HepG2 (cell line): ENCODE data around the gene CHST11. TPM values are rescaled to one million over a fixed set of nuclear protein-coding genes. Genes with fewer than 3 reads are reported as not detected.
A peak's percentile ranks its signal among the peaks of the same experiment; 100 is the strongest.

Experiments used
- ATAC-seq: fragments of 200-7000 bp; cut with Tn5 transposase; 3 replicates; pipeline ENCODE4 v1.9.1; 2020; ENCODE audit warnings: mild to moderate bottlenecking, moderate library complexity
- BruUV-seq: library from RNA; stranded (reverse); fragments of 400-500 nt; replicated peaks from 2 replicates; lab custom pipeline; 2021; lab: Mats Ljungman, UMichigan
- CTCF ChIA-PET: fragments of 300-600 bp; formaldehyde crosslinking; extraction: SDS; loops from one replicate; lab custom pipeline; 2021; ENCODE audit warnings: low total read pairs, inconsistent platforms, low intra/inter-chr PET ratio; lab: Yijun Ruan, JAX
- POLR2A ChIA-PET: fragments of 350-600 bp; sonication (Branson Sonifier 250); formaldehyde crosslinking; loops from one replicate; lab custom pipeline; 2020; ENCODE audit warnings: antibody characterized with exemption, inconsistent platforms; lab: Yijun Ruan, JAX
- DNase-seq: peaks from one replicate; pipeline ENCODE4 v3.0.0-alpha.2; 2015; ENCODE audit warnings: low spot score
- FAIRE-seq: peaks from 3 replicates; lab custom pipeline; 2011; peaks lifted over from hg19 to GRCh38; lab: Jason Lieb, UNC
- H2AFZ ChIP-seq: one replicate; pipeline ENCODE4 v1.6.1; 2011; ENCODE audit warnings: low read length, inconsistent platforms
- H3K27ac ChIP-seq: fragments of 300-600 bp; 3 replicates; pipeline ENCODE4 v1.8.0; 2011; ENCODE audit warnings: mixed run types, mild to moderate bottlenecking, mixed read lengths, low read length, inconsistent platforms; ENCODE audit not compliant: insufficient read depth; ENCODE audit errors: extremely low read length
- H3K27me3 ChIP-seq, 2 experiments: fragments of 200-600 bp in 1 of 2; 2 replicates in 1 of 2; 3 replicates in 1 of 2; pipeline versions ENCODE4 v1.6.0 to v1.8.0; 2011; ENCODE audit warnings: low read length in 2 of 2, mild to moderate bottlenecking in 2 of 2, moderate library complexity in 2 of 2, inconsistent platforms in 1 of 2; ENCODE audit not compliant: insufficient read depth in 2 of 2, control insufficient read depth in 1 of 2
- H3K36me3 ChIP-seq, 2 experiments: fragments of 200-600 bp in 1 of 2; replicated peaks in 1 of 2; 2 replicates in 1 of 2; 3 replicates in 1 of 2; pipeline versions ENCODE4 v1.5.1 to v1.8.0; 2011; ENCODE audit warnings: low read length in 2 of 2, inconsistent platforms in 1 of 2; ENCODE audit not compliant: insufficient read depth in 2 of 2, control insufficient read depth in 1 of 2
- H3K4me1 ChIP-seq: 2 replicates; pipeline ENCODE4 v1.5.1; 2012; ENCODE audit warnings: low read length, inconsistent platforms; ENCODE audit not compliant: insufficient read depth
- H3K4me2 ChIP-seq: 2 replicates; pipeline ENCODE4 v1.6.0; 2011; ENCODE audit warnings: low read depth, low read length, inconsistent platforms
- H3K4me3 ChIP-seq, 3 experiments: fragments of 200-600 bp in 1 of 3; sonication (generic), shearing (Covaris generic) in 1 of 3; replicated peaks in 1 of 3; 2 replicates each; pipeline ENCODE4 v1.5.1; 2011 to 2016; ENCODE audit warnings: low read length in 3 of 3, inconsistent platforms in 2 of 3, low read depth in 2 of 3, mild to moderate bottlenecking in 2 of 3, control low read depth in 1 of 3, mixed read lengths in 1 of 3; ENCODE audit not compliant: insufficient read depth in 1 of 3
- H3K79me2 ChIP-seq: one replicate; pipeline ENCODE4 v1.6.1; 2011; ENCODE audit warnings: low read length, inconsistent platforms; ENCODE audit not compliant: insufficient read depth
- H3K9ac ChIP-seq: 2 replicates; pipeline ENCODE4 v1.6.0; 2011; ENCODE audit warnings: mild to moderate bottlenecking, low read depth, low read length, inconsistent platforms; ENCODE audit not compliant: insufficient read depth
- H3K9me3 ChIP-seq: 2 replicates; pipeline ENCODE4 v1.5.1; 2012; ENCODE audit warnings: mild to moderate bottlenecking, low read length
- H4K20me1 ChIP-seq: 2 replicates; pipeline ENCODE4 v1.6.0; 2011; ENCODE audit warnings: inconsistent platforms, mild to moderate bottlenecking, low read length, moderate library complexity; ENCODE audit not compliant: insufficient read depth
- ATAD3A ChIP-seq: sonication (generic); formaldehyde crosslinking; IDR thresholded peaks from 2 replicates; pipeline ENCODE4 v1.4.0; 2020; ENCODE audit warnings: missing genetic modification reagents
- BORCS8-MEF2B ChIP-seq: sonication (generic); formaldehyde crosslinking; IDR thresholded peaks from 2 replicates; pipeline ENCODE4 v1.8.0; 2022; ENCODE audit warnings: mild to moderate bottlenecking, missing genetic modification reagents
- CEBPB ChIP-seq: IDR thresholded peaks from 2 replicates; pipeline ENCODE4 v1.6.1; 2011; ENCODE audit warnings: low read depth, low read length, improper control_type of control experiment, borderline replicate concordance
- ETV5 ChIP-seq: IDR thresholded peaks from 2 replicates; pipeline ENCODE4 v1.6.1; 2018; ENCODE audit warnings: missing biosample characterization, missing genetic modification reagents, inconsistent platforms, borderline replicate concordance
- ETV6 ChIP-seq: sonication (generic); formaldehyde crosslinking; conservative IDR thresholded peaks from 2 replicates; pipeline ENCODE4 v1.4.0; 2020; ENCODE audit warnings: missing genetic modification reagents
- FOSL2 ChIP-seq: sonication (generic); formaldehyde crosslinking; IDR thresholded peaks from 2 replicates; pipeline ENCODE4 v1.4.0; 2020; ENCODE audit warnings: missing genetic modification reagents
- HNRNPK ChIP-seq: fragments of 200-400 bp; formaldehyde crosslinking; IDR thresholded peaks from 2 replicates; pipeline ENCODE4 v1.6.1; 2018; ENCODE audit warnings: low read length, low read depth, moderate library complexity, mild to moderate bottlenecking; ENCODE audit not compliant: poor library complexity, severe bottlenecking
- MAFK ChIP-seq, 2 experiments: IDR thresholded peaks in 1 of 2; conservative IDR thresholded peaks in 1 of 2; 2 replicates each; pipeline ENCODE4 v1.6.1; 2011; ENCODE audit warnings: improper control_type of control experiment in 2 of 2, low read length in 2 of 2
- RARG ChIP-seq: sonication (generic); formaldehyde crosslinking; IDR thresholded peaks from 2 replicates; pipeline ENCODE4 v1.4.0; 2020; ENCODE audit warnings: low read depth, mild to moderate bottlenecking, missing genetic modification reagents
- REPIN1 ChIP-seq: sonication (generic); formaldehyde crosslinking; IDR thresholded peaks from 2 replicates; pipeline ENCODE4 v1.8.0; 2022; ENCODE audit warnings: missing genetic modification reagents, low read depth, mild to moderate bottlenecking, borderline replicate concordance
- ZBTB7A ChIP-seq: sonication (generic); formaldehyde crosslinking; IDR thresholded peaks from 2 replicates; pipeline ENCODE4 v1.8.0; 2022; ENCODE audit warnings: mild to moderate bottlenecking, missing genetic modification reagents
- ZMYM3 ChIP-seq: sonication (generic); formaldehyde crosslinking; IDR thresholded peaks from 2 replicates; pipeline ENCODE4 v1.5.1; 2020; ENCODE audit warnings: mild to moderate bottlenecking, missing genetic modification reagents
- ZNF350 ChIP-seq: sonication (generic); formaldehyde crosslinking; IDR thresholded peaks from 2 replicates; pipeline ENCODE4 v1.4.0; 2020; ENCODE audit warnings: mild to moderate bottlenecking, low read depth, missing genetic modification reagents, borderline replicate concordance
- ZNF558 ChIP-seq: sonication (generic); formaldehyde crosslinking; IDR thresholded peaks from 2 replicates; pipeline ENCODE4 v1.9.0; 2022; ENCODE audit warnings: mild to moderate bottlenecking, missing genetic modification reagents, borderline replicate concordance
- ZNF562 ChIP-seq: sonication (generic); formaldehyde crosslinking; IDR thresholded peaks from 2 replicates; pipeline ENCODE4 v1.8.0; 2022; ENCODE audit warnings: missing genetic modification reagents, borderline replicate concordance
- ZNF781 ChIP-seq: sonication (generic); formaldehyde crosslinking; IDR thresholded peaks from 2 replicates; pipeline ENCODE4 v1.5.1; 2020; ENCODE audit warnings: borderline replicate concordance, mild to moderate bottlenecking, missing genetic modification reagents; ENCODE audit errors: not compliant biosample characterization
- WGBS: methylation state at CpG from one replicate; pipeline ENCODE4 v1.1.6; 2017; ENCODE audit warnings: low lambda C conversion rate; 5-methylcytosine and 5-hydroxymethylcytosine counted together
- in situ Hi-C: cut with HindIII; loops from 2 replicates; pipeline ENCODE4 v1.10.0; 2017; ENCODE audit warnings: low pct_unique_long_range_greater_than_20kb; ENCODE audit not compliant: extremely low pct_ligation_motif_present
- intact Hi-C: fragments of 100-400 bp; cut with micrococcal nuclease; formaldehyde crosslinking; loops from one replicate; pipeline ENCODE4 v1.10.0; 2022; ENCODE audit not compliant: unreplicated experiment
- polyA plus RNA-seq, 8 experiments: library from polyadenylated mRNA; depleted of rRNA in 3 of 8; stranded (reverse) in 7 of 8; unstranded in 1 of 8; fragments of >200 nt; fragmentation: Illumina TruSeq in 4 of 8; extraction: Trizol in 4 of 8; gene quantifications; 2 replicates each; pipeline versions ENCODE4 v1.2.1 to v1.2.3, GENCODE V29; 2011 to 2016; ENCODE audit warnings: low read depth in 4 of 8, missing spikeins in 1 of 8, mixed read lengths in 1 of 8; ENCODE audit not compliant: insufficient read depth in 1 of 8
- total RNA-seq, 5 experiments: library from RNA; depleted of rRNA; stranded (reverse); fragments of >200 nt; fragmentation: Illumina TruSeq; extraction: Trizol; gene quantifications; 2 replicates each; pipeline ENCODE4 v1.2.3, GENCODE V29; 2016; ENCODE audit warnings: low read depth in 1 of 5
- TF ChIP-seq, protein P1 (sequence below), 2 experiments: fragments of 450-650 bp in 1 of 2; sonication (generic) in 1 of 2; formaldehyde crosslinking; IDR thresholded peaks; 2 replicates each; pipeline versions ENCODE4 v1.5.0 to v1.8.0; 2020 to 2022; ENCODE audit warnings: mild to moderate bottlenecking in 1 of 2, missing genetic modification reagents in 1 of 2
- TF ChIP-seq, protein P2 (sequence below): sonication (generic); formaldehyde crosslinking; IDR thresholded peaks from 2 replicates; pipeline ENCODE4 v1.4.0; 2020; ENCODE audit warnings: missing genetic modification reagents, borderline replicate concordance

The CHST11 gene
- total and polyA plus RNA-seq, 2 of the 13 experiments (the other 11 are each of a cell fraction or from before 2014, with no cell fraction given), result 0.15 TPM; not detected in 1

DNA sequence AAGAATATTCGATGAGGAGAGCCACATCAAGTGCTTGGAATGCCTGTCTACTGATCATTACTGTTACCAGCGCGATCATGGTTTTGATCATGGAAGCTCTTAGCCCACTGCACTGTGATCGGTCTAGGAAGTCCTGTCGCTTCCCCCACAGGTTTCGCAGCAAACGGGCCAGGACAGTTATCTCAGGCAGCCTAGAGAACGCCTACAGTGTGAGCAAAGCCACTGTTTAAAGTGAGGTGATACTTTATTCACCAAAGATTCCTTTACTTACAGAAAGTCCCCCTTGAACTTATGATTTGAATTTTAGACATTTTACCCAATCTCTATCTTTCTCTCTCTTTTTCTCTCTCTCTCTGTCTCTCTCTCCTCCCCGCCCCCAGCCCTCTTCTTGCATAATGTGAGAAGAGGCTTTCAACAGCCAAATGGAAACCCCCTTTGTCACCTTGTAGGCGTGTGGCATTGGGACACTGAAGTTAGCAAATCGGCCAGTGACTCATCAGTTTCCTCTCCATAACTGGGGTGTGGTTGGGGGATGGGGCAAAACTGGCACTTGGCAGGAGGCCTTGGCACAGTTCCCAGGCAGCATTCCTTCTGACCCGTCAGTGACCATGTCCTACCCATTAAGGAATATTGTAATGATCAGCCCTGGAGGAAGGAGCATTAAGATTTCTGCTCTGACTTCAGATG is 214.8 kb downstream of the CHST11 start (continued):
- TF ChIP-seq, protein P1, sequence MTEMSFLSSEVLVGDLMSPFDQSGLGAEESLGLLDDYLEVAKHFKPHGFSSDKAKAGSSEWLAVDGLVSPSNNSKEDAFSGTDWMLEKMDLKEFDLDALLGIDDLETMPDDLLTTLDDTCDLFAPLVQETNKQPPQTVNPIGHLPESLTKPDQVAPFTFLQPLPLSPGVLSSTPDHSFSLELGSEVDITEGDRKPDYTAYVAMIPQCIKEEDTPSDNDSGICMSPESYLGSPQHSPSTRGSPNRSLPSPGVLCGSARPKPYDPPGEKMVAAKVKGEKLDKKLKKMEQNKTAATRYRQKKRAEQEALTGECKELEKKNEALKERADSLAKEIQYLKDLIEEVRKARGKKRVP (CRISPR knock-in tag; IDR thresholded peaks at IDR 0.05), result peak in 1 of 2 experiments; percentile 83; a peak in 2 of 4 replicates
- TF ChIP-seq CEBPB (peak; percentile 36; the same call in 1 of the 2 replicates), FOSL2 (CRISPR knock-in tag) (peak; percentile 92), MAFK (conservative IDR thresholded peaks at IDR 0.05 in 1 of 2, IDR thresholded peaks at IDR 0.05 in 1 of 2; ENCODE audit: low read length in 2 of 2) (0 out of 4 replicates have a peak, but pooled peaks of 1 of the 2 experiments have one; percentile 4), ZBTB7A (CRISPR knock-in tag) (no peak), BORCS8-MEF2B (no peak)

DNA sequence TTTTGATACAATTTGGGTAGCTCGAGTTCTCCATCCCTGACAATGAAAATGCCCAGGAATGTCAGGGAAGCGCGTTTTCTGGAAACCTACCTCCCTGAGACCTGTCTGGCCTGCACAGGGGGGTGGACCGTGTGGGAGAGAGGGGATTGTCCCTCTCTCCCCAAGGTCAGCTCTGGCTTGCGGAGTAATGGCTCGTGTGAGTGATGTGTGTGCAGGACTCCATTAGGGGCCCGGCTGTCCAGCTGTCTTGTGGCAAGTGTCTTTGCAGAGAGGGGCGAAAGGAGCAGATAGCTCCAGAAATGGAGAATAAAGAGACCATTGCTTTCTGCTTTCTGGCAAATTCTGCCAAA is 215.3 kb downstream of the CHST11 start:
- ATAC-seq (no peak), DNase-seq (no peak), FAIRE-seq (no peak)
- Histone ChIP-seq H3K27me3 (peaks cover 2 to 15% of the 10 kb centered on the region in 2 experiments; a peak in 3 of 5 replicates), H3K79me2 (no peaks in the 10 kb centered on the region), H3K4me2 (no peak overlapping the region), H4K20me1 (no peaks in the 10 kb centered on the region), H3K9ac (no peak overlapping the region), H2AFZ (no peak overlapping the region), H3K27ac (no peak overlapping the region), H3K9me3 (no peaks in the 10 kb centered on the region), H3K36me3 (no peaks in the 10 kb centered on the region), H3K4me1 (no peaks in the 10 kb centered on the region), H3K4me3 (no peak overlapping the region)
- in situ Hi-C loops (no loop called here), intact Hi-C loops (no loop called here)
- CTCF ChIA-PET, result no interaction called here
- POLR2A ChIA-PET, result no interaction called here
- 33% methylated on average over 7 of the region's 8 CpGs for WGBS
- BruUV-seq, result no TSS peak
- TF ChIP-seq RARG (CRISPR knock-in tag) (no peak), ETV5 (CRISPR knock-in tag) (no peak), ZNF562 (no peak), REPIN1 (CRISPR knock-in tag) (no peak), ATAD3A (CRISPR knock-in tag) (no peak), HNRNPK (no peak), ETV6 (CRISPR knock-in tag) (no peak), ZNF350 (CRISPR knock-in tag) (no peak), ZNF558 (CRISPR knock-in tag) (no peak), ZMYM3 (no peak), ZNF781 (CRISPR knock-in tag) (no peak)
- TF ChIP-seq, protein P2, sequence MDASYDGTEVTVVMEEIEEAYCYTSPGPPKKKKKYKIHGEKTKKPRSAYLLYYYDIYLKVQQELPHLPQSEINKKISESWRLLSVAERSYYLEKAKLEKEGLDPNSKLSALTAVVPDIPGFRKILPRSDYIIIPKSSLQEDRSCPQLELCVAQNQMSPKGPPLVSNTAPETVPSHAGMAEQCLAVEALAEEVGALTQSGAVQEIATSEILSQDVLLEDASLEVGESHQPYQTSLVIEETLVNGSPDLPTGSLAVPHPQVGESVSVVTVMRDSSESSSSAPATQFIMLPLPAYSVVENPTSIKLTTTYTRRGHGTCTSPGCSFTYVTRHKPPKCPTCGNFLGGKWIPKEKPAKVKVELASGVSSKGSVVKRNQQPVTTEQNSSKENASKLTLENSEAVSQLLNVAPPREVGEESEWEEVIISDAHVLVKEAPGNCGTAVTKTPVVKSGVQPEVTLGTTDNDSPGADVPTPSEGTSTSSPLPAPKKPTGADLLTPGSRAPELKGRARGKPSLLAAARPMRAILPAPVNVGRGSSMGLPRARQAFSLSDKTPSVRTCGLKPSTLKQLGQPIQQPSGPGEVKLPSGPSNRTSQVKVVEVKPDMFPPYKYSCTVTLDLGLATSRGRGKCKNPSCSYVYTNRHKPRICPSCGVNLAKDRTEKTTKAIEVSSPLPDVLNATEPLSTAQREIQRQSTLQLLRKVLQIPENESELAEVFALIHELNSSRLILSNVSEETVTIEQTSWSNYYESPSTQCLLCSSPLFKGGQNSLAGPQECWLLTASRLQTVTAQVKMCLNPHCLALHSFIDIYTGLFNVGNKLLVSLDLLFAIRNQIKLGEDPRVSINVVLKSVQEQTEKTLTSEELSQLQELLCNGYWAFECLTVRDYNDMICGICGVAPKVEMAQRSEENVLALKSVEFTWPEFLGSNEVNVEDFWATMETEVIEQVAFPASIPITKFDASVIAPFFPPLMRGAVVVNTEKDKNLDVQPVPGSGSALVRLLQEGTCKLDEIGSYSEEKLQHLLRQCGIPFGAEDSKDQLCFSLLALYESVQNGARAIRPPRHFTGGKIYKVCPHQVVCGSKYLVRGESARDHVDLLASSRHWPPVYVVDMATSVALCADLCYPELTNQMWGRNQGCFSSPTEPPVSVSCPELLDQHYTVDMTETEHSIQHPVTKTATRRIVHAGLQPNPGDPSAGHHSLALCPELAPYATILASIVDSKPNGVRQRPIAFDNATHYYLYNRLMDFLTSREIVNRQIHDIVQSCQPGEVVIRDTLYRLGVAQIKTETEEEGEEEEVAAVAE (CRISPR knock-in tag), result no peak
